ENCODE results near the gene TMEM145.

DNA sequence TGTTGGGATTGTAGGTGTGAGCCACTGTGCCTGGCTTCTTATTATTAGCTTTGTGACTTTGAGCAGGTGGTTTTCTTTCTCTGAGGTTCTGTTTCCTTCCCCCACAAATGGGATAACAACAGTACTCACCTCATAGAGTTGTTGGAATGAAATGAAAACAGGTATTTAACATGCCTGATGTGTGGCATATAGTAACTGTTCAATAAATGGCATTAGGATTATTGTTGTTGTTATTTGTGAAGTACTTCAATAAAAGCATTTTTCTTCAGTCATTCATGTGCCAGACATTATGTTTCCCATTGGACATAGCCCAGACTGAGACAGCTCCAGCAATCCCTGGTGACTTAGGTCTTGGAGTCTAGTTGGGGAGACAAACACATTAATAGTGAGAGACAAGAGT lies 13.9 kb downstream of the TMEM145 start:
- TF ChIP-seq, protein P1, sequence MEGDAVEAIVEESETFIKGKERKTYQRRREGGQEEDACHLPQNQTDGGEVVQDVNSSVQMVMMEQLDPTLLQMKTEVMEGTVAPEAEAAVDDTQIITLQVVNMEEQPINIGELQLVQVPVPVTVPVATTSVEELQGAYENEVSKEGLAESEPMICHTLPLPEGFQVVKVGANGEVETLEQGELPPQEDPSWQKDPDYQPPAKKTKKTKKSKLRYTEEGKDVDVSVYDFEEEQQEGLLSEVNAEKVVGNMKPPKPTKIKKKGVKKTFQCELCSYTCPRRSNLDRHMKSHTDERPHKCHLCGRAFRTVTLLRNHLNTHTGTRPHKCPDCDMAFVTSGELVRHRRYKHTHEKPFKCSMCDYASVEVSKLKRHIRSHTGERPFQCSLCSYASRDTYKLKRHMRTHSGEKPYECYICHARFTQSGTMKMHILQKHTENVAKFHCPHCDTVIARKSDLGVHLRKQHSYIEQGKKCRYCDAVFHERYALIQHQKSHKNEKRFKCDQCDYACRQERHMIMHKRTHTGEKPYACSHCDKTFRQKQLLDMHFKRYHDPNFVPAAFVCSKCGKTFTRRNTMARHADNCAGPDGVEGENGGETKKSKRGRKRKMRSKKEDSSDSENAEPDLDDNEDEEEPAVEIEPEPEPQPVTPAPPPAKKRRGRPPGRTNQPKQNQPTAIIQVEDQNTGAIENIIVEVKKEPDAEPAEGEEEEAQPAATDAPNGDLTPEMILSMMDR (IDR thresholded peaks at IDR 0.05 in 4 of 5, conservative IDR thresholded peaks at IDR 0.05 in 1 of 5), result no peak
- no peak for TF ChIP-seq POLR2A (IDR thresholded peaks at IDR 0.05)
